ENCODE data around the gene PVALEF. TPM values are rescaled to one million over a fixed set of nuclear protein-coding genes. Genes with fewer than 3 reads are reported as not detected.

The PVALEF gene
- total RNA-seq, 6 experiments from 2014 or later, result not detected

GRCh38 chr17:81179861-81180260 lies 14.6 kb downstream of the PVALEF start:
- TF ChIP-seq, protein P1, sequence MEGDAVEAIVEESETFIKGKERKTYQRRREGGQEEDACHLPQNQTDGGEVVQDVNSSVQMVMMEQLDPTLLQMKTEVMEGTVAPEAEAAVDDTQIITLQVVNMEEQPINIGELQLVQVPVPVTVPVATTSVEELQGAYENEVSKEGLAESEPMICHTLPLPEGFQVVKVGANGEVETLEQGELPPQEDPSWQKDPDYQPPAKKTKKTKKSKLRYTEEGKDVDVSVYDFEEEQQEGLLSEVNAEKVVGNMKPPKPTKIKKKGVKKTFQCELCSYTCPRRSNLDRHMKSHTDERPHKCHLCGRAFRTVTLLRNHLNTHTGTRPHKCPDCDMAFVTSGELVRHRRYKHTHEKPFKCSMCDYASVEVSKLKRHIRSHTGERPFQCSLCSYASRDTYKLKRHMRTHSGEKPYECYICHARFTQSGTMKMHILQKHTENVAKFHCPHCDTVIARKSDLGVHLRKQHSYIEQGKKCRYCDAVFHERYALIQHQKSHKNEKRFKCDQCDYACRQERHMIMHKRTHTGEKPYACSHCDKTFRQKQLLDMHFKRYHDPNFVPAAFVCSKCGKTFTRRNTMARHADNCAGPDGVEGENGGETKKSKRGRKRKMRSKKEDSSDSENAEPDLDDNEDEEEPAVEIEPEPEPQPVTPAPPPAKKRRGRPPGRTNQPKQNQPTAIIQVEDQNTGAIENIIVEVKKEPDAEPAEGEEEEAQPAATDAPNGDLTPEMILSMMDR (IDR thresholded peaks at IDR 0.05), result no peak
- DNase-seq, result no peak
- Mint-ChIP-seq H3K27me3 (ENCODE audit: insufficient read depth) (peaks cover 4% of the 10 kb centered on the region), H3K36me3 (ENCODE audit: low read depth) (peaks cover 8% of the 10 kb centered on the region), H3K9me3 (peaks cover 10% of the 10 kb centered on the region), H3K4me1 (ENCODE audit: low read depth) (no peaks in the 10 kb centered on the region), H3K4me3 (no peak overlapping the region), H3K27ac (no peak overlapping the region)

GRCh38 chr17:81180836-81181810 lies 15.8 kb downstream of the PVALEF start:
- Mint-ChIP-seq H3K27me3 (ENCODE audit: insufficient read depth) (peaks cover 5% of the 10 kb centered on the region), H3K4me1 (ENCODE audit: low read depth) (no peaks in the 10 kb centered on the region), H3K27ac (no peak overlapping the region), H3K36me3 (ENCODE audit: low read depth) (no peaks in the 10 kb centered on the region), H3K4me3 (no peak overlapping the region), H3K9me3 (no peaks in the 10 kb centered on the region)
- no peak for DNase-seq
- TF ChIP-seq, protein P1 (IDR thresholded peaks at IDR 0.05), result no peak

GRCh38 chr17:81181811-81182185 lies 16.5 kb downstream of the PVALEF start:
- no peaks in the 10 kb centered on the region for H3K4me1 Mint-ChIP-seq (ENCODE audit: low read depth)
- H3K27me3 Mint-ChIP-seq (ENCODE audit: insufficient read depth), result peaks cover 5% of the 10 kb centered on the region
- no peak overlapping the region for H3K4me3 Mint-ChIP-seq
- H3K36me3 Mint-ChIP-seq (ENCODE audit: low read depth), result no peaks in the 10 kb centered on the region
- TF ChIP-seq, protein P1 (IDR thresholded peaks at IDR 0.05), result no peak
- H3K9me3 Mint-ChIP-seq, result no peaks in the 10 kb centered on the region
- no peak for DNase-seq
- H3K27ac Mint-ChIP-seq, result no peak overlapping the region

- H3K36me3 Mint-ChIP-seq (ENCODE audit: low read depth), result no peaks in the 10 kb centered on the region
- TF ChIP-seq, protein P1 (IDR thresholded peaks at IDR 0.05), result no peak
- no peak for DNase-seq
- no peaks in the 10 kb centered on the region for H3K9me3 Mint-ChIP-seq
- no peak overlapping the region for H3K4me3 Mint-ChIP-seq
- H3K4me1 Mint-ChIP-seq (ENCODE audit: low read depth), result no peaks in the 10 kb centered on the region
- peaks cover 5% of the 10 kb centered on the region for H3K27me3 Mint-ChIP-seq (ENCODE audit: insufficient read depth)
- no peak overlapping the region for H3K27ac Mint-ChIP-seq
Measured at GRCh38 chr17:81182596-81182995, 17.3 kb downstream of the PVALEF start.

GRCh38 chr17:81183316-81183715 lies 18.0 kb downstream of the PVALEF start:
- Mint-ChIP-seq H3K27ac (no peak overlapping the region), H3K27me3 (ENCODE audit: insufficient read depth) (peaks cover 5% of the 10 kb centered on the region), H3K9me3 (no peaks in the 10 kb centered on the region), H3K4me1 (ENCODE audit: low read depth) (no peaks in the 10 kb centered on the region), H3K4me3 (no peak overlapping the region), H3K36me3 (ENCODE audit: low read depth) (no peaks in the 10 kb centered on the region)
- no peak for DNase-seq
- TF ChIP-seq, protein P1 (IDR thresholded peaks at IDR 0.05), result no peak

Measured in HFFc6 (cell line).